Measurements from ENCODE around the gene FAM3D. TPM values are rescaled to one million over a fixed set of nuclear protein-coding genes. Genes with fewer than 3 reads are reported as not detected.

FAM3D gene
- total and polyA plus RNA-seq, 2 of the 8 experiments (the other 6 are each of a cell fraction or from before 2014, with no cell fraction given), result not detected

GRCh38 chr3:58711871-58712270 is 45.3 kb upstream of the FAM3D start:
- Histone ChIP-seq H3K79me1 (ENCODE audit: low read depth, low read length) (no peaks in the 10 kb centered on the region), H3K56ac (replicated peaks; ENCODE audit: insufficient read length, low read depth, low read length) (no peak overlapping the region), H3K9ac (replicated peaks in 1 of 4; ENCODE audit: extremely low read depth in 1 of 4, low read depth in 3 of 4, low read length in 3 of 4) (no peak overlapping the region), H2BK12ac (ENCODE audit: low read depth, low read length) (no peak overlapping the region), H3K9me3 (ENCODE audit: insufficient read depth in 2 of 2, low read depth in 1 of 2, low read length in 1 of 2) (peaks cover 3 to 6% of the 10 kb centered on the region in 2 experiments; a peak in 2 of 4 replicates), H3K4me2 (ENCODE audit: insufficient read depth in 1 of 2, low read depth in 2 of 2, low read length in 2 of 2) (no peak overlapping the region), H4K91ac (replicated peaks; ENCODE audit: insufficient read length, low read length) (no peak overlapping the region), H3K36me3 (ENCODE audit: control insufficient read depth in 2 of 4, insufficient read depth in 4 of 4, low read length in 3 of 4) (no peaks in the 10 kb centered on the region), H3K18ac (ENCODE audit: extremely low read depth, low read length) (no peak overlapping the region), H2BK5ac (ENCODE audit: low read depth, low read length) (no peak overlapping the region), H3K4me1 (replicated peaks in 1 of 4; ENCODE audit: control insufficient read depth in 3 of 4, insufficient read depth in 4 of 4, low read length in 3 of 4) (no peaks in the 10 kb centered on the region), H4K8ac (ENCODE audit: extremely low read depth, insufficient read depth, low read length) (no peak overlapping the region), H2BK20ac (ENCODE audit: low read length) (no peak overlapping the region), H3K27ac (ENCODE audit: low read depth, low read length) (no peak overlapping the region), H2BK120ac (replicated peaks; ENCODE audit: low read depth, low read length) (no peak overlapping the region), H2AFZ (ENCODE audit: low read length) (no peak overlapping the region), H2BK15ac (ENCODE audit: low read length) (no peak overlapping the region), H4K20me1 (replicated peaks in 1 of 2; ENCODE audit: control insufficient read depth in 1 of 2, insufficient read depth in 2 of 2, low read length in 2 of 2) (no peaks in the 10 kb centered on the region), H3K4me3 (ENCODE audit: extremely low read depth in 1 of 4, insufficient read depth in 2 of 4, low read depth in 3 of 4, low read length in 4 of 4) (no peak overlapping the region), H3K14ac (ENCODE audit: insufficient read length) (no peak overlapping the region), H3K79me2 (ENCODE audit: control insufficient read depth in 1 of 2, insufficient read depth in 2 of 2, low read length in 2 of 2) (no peaks in the 10 kb centered on the region), H3K4ac (replicated peaks; ENCODE audit: insufficient read length, low read depth, low read length) (no peak overlapping the region), H3K27me3 (replicated peaks in 1 of 4; ENCODE audit: control insufficient read depth in 3 of 4, extremely low read depth in 1 of 4, insufficient read depth in 3 of 4, low read length in 3 of 4) (no peaks in the 10 kb centered on the region), H4K5ac (ENCODE audit: insufficient read length, low read depth, low read length) (no peak overlapping the region), H3K23me2 (ENCODE audit: low read depth, low read length) (no peaks in the 10 kb centered on the region), H2AK5ac (ENCODE audit: low read depth, low read length) (no peak overlapping the region), H3K23ac (ENCODE audit: insufficient read length) (no peak overlapping the region)
- ChIA-PET POLR2A (ENCODE audit: partially characterized antibody) (no interaction called here), CTCF (ENCODE audit: partially characterized antibody) (no interaction called here)
- FAIRE-seq (no peak), DNase-seq (ENCODE audit: low read depth in 1 of 2, low spot score in 2 of 2) (no peak)
- 97% methylated on average over 8 of the region's 8 CpGs; no CpG with 5 or more reads in 1 of the 2 experiments for WGBS, 2 experiments (ENCODE audit: extremely low coverage in 1 of 2, insufficient coverage in 1 of 2, insufficient read length in 1 of 2, insufficient replicate concordance in 2 of 2, low coverage in 1 of 2, low lambda C conversion rate in 2 of 2, missing lambda C conversion rate in 1 of 2)
- TF ChIP-seq HDAC2 (IDR thresholded peaks at IDR 0.05; ENCODE audit: borderline replicate concordance in 1 of 2, low read depth in 2 of 2, low read length in 2 of 2) (no peak), RBBP5 (IDR thresholded peaks at IDR 0.05; ENCODE audit: borderline replicate concordance, low read depth, low read length) (no peak), SP2 (IDR thresholded peaks at IDR 0.05; ENCODE audit: low read length) (no peak), GTF2F1 (IDR thresholded peaks at IDR 0.05; ENCODE audit: borderline replicate concordance, low read depth, low read length) (no peak), RXRA (IDR thresholded peaks at IDR 0.05; ENCODE audit: insufficient read depth, low read depth, low read length) (no peak), GABPA (IDR thresholded peaks at IDR 0.05; ENCODE audit: borderline replicate concordance, insufficient read depth, low read length) (no peak), CEBPB (IDR thresholded peaks at IDR 0.05; ENCODE audit: low read depth, low read length) (no peak), RNF2 (IDR thresholded peaks at IDR 0.05; ENCODE audit: borderline replicate concordance, low read depth, low read length, missing control alignments, poor library complexity, severe bottlenecking) (no peak)
- TF ChIP-seq, protein P1, sequence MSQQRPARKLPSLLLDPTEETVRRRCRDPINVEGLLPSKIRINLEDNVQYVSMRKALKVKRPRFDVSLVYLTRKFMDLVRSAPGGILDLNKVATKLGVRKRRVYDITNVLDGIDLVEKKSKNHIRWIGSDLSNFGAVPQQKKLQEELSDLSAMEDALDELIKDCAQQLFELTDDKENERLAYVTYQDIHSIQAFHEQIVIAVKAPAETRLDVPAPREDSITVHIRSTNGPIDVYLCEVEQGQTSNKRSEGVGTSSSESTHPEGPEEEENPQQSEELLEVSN (IDR thresholded peaks at IDR 0.05), result no peak
